ENCODE data around the gene CMTR2.

DNA sequence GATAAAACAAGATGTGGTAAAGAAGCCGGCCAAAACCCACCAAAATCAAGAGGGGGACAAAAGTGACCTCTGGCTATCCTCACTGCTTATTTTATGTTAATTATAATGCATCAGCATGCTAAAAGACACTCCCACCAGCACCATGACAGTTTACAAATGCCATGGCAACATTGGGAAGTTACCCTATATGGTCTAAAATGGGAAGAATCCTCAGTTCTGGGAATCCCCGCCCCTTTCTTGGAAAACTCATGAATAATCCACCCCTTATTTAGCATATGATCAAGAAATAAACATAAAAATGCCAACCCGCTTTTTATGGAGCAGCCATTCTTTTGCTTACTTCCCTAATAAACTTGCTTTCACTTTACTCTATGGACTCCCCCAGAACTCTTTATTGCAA is 25.6 kb downstream of the CMTR2 start:
- TF ChIP-seq, protein P1, sequence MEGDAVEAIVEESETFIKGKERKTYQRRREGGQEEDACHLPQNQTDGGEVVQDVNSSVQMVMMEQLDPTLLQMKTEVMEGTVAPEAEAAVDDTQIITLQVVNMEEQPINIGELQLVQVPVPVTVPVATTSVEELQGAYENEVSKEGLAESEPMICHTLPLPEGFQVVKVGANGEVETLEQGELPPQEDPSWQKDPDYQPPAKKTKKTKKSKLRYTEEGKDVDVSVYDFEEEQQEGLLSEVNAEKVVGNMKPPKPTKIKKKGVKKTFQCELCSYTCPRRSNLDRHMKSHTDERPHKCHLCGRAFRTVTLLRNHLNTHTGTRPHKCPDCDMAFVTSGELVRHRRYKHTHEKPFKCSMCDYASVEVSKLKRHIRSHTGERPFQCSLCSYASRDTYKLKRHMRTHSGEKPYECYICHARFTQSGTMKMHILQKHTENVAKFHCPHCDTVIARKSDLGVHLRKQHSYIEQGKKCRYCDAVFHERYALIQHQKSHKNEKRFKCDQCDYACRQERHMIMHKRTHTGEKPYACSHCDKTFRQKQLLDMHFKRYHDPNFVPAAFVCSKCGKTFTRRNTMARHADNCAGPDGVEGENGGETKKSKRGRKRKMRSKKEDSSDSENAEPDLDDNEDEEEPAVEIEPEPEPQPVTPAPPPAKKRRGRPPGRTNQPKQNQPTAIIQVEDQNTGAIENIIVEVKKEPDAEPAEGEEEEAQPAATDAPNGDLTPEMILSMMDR (conservative IDR thresholded peaks at IDR 0.05; ENCODE audit: low read depth, low read length) = no peak
- TF ChIP-seq POLR2A (IDR thresholded peaks at IDR 0.05; ENCODE audit: low read depth, low read length) (no peak), SMC3 (IDR thresholded peaks at IDR 0.05; ENCODE audit: low read depth, low read length) (no peak), CHD1 (IDR thresholded peaks at IDR 0.05; ENCODE audit: low read depth, low read length) (no peak), RAD21 (IDR thresholded peaks at IDR 0.05; ENCODE audit: low read length) (no peak), MXI1 (IDR thresholded peaks at IDR 0.05; ENCODE audit: borderline replicate concordance, low read depth, low read length) (no peak), FOS (IDR thresholded peaks at IDR 0.05; ENCODE audit: low read depth, low read length) (no peak), BHLHE40 (IDR thresholded peaks at IDR 0.05; ENCODE audit: low read depth, low read length) (no peak), MAZ (IDR thresholded peaks at IDR 0.05; ENCODE audit: borderline replicate concordance, low read depth, low read length) (no peak), CEBPB (IDR thresholded peaks at IDR 0.05; ENCODE audit: low read depth, low read length) (no peak), RFX5 (IDR thresholded peaks at IDR 0.05; ENCODE audit: low read depth, low read length) (no peak), RCOR1 (IDR thresholded peaks at IDR 0.05; ENCODE audit: insufficient replicate concordance, low read length) (no peak)
- TF ChIP-seq, protein P2, sequence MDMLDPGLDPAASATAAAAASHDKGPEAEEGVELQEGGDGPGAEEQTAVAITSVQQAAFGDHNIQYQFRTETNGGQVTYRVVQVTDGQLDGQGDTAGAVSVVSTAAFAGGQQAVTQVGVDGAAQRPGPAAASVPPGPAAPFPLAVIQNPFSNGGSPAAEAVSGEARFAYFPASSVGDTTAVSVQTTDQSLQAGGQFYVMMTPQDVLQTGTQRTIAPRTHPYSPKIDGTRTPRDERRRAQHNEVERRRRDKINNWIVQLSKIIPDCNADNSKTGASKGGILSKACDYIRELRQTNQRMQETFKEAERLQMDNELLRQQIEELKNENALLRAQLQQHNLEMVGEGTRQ (IDR thresholded peaks at IDR 0.05; ENCODE audit: low read depth, low read length) = no peak
- TF ChIP-seq, protein P3, sequence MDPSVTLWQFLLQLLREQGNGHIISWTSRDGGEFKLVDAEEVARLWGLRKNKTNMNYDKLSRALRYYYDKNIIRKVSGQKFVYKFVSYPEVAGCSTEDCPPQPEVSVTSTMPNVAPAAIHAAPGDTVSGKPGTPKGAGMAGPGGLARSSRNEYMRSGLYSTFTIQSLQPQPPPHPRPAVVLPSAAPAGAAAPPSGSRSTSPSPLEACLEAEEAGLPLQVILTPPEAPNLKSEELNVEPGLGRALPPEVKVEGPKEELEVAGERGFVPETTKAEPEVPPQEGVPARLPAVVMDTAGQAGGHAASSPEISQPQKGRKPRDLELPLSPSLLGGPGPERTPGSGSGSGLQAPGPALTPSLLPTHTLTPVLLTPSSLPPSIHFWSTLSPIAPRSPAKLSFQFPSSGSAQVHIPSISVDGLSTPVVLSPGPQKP (IDR thresholded peaks at IDR 0.05; ENCODE audit: borderline replicate concordance, low read depth, low read length) = no peak
